ENCODE measurements around the gene SYMPK.

SYMPK gene

DNA sequence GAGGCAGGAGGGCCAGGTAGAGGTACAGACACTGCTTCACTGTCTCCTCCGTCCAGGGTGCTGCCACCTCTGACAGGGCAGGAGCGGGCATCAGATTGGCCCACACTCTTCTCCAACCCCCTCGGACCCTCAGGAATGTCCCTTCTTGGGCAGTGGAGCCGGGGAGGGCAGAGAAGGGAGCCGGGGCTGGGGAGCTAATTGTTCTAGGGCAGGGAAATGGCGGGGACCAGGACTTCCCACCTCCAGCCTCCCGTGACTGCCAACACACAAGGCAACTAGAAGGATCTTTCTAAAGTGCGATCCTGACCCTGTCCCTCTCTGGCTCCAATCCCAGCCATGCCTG lies 37.7 kb downstream of the SYMPK start:
- DNase-seq (ENCODE audit: low read depth in 2 of 2), result no peak

GRCh38 chr19:45824531-45825262 lies 38.2 kb downstream of the SYMPK start:
- DNase-seq (ENCODE audit: low read depth in 2 of 2), result no peak

DNA sequence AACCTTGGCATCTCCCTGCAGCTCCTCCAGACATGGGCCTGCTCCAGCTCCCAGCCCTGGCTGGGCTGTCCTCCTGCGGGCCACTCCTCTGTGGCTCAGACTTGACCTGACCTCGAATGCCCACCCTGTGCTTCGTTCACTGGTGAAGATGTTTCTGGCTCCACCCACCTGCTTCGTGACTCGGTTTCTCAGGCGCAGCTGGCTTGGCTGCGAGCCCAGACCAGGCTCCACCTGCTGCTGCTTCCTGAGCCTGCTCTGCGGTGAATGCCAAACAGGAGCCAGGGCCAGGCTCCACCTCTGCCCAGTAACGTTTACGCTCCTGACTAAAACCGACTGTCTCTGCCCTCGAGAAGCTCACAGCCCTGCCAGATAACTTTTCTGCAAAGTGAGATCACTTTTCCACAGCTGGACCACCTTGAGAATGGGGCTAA lies 38.9 kb downstream of the SYMPK start:
- no peak for DNase-seq (ENCODE audit: low read depth in 2 of 2)

DNA sequence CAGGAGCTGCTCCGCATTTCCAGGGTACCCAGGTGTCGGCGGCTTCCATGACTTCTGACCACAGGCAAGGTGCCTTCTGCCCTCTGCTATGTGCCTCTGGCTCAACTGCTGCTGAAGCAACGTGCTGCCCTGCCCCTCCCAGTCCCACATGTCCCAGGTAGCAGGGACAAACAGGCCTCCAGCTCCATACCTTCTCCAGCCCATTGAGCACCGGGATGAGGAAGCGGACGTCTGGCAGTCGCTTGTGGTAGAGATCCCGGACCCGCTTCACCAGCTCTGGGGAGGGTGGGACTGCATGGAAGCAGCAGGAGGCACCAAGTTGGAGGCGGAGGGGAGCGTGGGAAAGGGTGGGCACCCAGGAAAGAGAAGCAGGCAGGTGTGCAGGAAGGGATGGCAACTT lies 39.8 kb downstream of the SYMPK start:
- no peak for DNase-seq (ENCODE audit: low read depth in 2 of 2)

- no peak for DNase-seq (ENCODE audit: low read depth in 2 of 2)
Measured at GRCh38 chr19:45822716-45823115, 40.2 kb downstream of the SYMPK start.

DNA sequence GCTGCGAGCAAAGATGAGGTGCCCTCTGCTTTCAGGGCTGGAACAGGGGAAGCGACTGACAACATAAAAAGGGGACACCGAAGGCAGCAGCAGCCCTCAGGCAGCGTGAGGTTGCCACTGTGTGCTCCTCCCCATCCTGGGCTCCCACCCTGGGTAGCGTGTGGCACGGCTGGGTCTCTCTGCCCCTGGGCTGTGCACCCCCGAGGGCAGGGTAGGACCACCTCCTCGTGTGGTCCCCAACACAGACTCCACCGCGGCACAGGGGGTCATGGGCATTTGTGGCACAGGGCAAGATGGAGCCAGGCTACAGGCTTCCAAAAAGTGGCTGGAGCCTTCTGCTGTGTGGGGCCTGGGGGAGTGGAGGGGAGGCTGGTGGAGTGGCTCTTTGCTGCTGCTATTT lies 41.4 kb downstream of the SYMPK start:
- DNase-seq (ENCODE audit: low read depth in 2 of 2), result no peak

GRCh38 chr19:45821103-45821521 lies 41.8 kb downstream of the SYMPK start:
- no peak for DNase-seq (ENCODE audit: low read depth in 2 of 2)

GRCh38 chr19:45820413-45821102 lies 42.4 kb downstream of the SYMPK start:
- DNase-seq (ENCODE audit: low read depth in 2 of 2), result no peak

GRCh38 chr19:45819769-45820168 lies 43.2 kb downstream of the SYMPK start:
- no peak for DNase-seq (ENCODE audit: low read depth in 2 of 2)

- DNase-seq (ENCODE audit: low read depth in 2 of 2), result no peak
Measured at GRCh38 chr19:45817725-45818301, 45.1 kb downstream of the SYMPK start.

- DNase-seq (ENCODE audit: low read depth in 2 of 2), result peak; percentile 91 to 98
Measured at GRCh38 chr19:45817010-45817724, 45.8 kb downstream of the SYMPK start.

DNA sequence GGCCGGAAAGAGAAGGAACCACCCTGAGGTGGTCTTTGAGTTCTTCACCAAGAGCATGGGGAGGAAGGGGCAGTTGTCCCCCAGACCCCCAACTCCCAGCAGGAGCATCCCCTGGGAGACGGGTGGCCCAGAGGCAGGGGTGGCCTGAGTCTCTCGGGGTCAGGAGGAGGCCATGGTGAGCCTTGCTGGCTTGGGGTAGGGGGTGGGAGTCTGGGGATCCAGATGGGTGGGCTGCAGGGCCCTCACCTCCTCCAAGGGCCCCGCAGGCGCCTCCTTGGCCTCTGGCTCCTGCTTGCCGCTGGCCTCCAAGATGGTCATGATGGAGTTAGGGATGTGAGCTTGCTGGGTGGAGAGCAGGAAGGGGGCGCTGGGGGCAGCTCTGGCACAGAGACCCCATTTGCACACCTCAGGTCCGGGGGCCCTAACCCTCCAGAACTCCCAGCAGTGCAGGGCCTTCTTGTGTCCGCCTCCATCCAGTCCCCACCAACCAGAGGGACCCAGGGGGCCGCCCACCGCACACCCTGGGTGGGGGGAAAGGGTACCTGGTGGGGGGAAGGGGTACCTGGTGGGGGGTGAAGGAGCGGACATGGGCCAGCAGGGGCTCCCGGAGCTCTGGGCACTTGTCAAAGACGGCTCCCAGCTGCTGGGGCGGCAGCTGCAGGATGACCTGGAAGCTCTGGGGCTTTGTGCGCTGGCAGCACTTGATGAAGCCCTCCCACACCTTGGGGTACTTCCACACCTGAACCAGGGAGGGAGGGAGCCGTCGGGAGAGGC lies 46.5 kb downstream of the SYMPK start:
- no peak for DNase-seq (ENCODE audit: low read depth in 2 of 2)

DNA sequence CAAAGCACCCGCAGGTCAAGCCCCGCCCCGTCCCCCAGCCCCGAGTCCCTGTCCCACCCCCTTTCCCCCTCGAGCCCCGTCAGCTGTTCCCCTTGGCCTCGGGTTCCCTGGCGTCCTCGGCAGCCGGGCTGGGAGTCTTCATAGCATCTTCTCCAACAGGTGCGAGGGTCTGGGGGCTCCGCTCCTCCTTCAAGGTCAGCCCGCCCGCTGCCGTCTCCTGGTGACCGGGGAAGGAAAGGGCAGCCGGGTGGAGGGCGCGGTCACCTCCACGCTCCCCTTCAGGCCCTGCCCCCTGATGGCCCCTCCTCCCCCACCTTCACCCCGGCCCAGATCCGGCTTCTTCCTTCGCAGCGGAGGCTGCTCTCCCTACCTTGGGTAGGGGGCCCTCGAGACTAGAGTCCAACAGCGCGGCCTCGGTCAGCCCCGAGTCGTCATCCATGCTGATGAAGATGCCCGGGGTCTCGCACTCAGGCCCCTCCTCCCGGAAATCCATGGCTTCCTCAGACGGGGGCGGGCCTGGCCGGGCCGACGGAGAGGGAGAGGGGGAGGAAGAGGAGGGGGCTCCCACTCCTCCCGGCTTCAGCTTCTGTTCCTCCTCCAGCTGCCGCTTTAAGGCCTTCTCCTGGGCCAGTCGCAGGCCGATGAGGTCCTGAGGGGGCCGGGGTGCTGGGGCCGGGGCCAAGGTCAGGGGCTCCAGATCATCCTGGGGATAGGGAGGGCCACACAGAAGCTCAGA lies 47.3 kb downstream of the SYMPK start:
- DNase-seq (ENCODE audit: low read depth in 2 of 2), result no peak

DNA sequence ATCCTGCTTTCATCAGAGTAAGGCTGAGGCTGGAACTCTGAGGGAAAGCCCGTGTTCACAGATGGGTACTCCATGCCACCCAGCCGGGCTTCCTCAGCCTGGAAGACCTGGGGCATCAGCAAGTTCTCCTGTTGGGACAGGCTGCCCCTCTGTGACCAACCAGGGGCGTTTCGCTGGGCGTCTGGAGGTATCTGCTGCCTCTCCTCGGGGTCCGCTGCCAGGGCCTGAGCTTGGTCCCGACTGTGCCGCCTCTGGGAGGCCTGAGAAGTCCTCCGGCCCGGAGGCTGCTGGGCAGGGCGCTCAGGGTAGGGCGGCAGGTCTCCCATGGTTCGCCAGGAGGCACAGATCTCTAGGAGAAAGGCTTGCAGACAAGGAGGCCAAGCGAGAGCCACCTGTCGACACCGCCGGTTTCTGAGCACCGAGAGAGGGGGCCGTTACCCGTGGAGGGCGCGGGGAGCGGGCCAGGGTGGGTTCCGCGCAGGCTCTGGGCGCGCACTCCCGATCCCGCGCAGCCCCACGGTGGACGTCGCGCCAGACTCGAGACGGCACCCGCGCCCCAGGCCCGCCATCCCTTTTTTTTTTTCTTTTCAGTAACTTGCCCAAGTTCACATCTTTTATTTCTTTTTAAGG lies 48.0 kb downstream of the SYMPK start, which contains the start of gene RSPH6A:
Gene RSPH6A (minus strand): TSS at position 458 of the 630 bp plus-strand sequence. CDS start 132 bp downstream, at position 326.
- no peak for DNase-seq (ENCODE audit: low read depth in 2 of 2)

DNA sequence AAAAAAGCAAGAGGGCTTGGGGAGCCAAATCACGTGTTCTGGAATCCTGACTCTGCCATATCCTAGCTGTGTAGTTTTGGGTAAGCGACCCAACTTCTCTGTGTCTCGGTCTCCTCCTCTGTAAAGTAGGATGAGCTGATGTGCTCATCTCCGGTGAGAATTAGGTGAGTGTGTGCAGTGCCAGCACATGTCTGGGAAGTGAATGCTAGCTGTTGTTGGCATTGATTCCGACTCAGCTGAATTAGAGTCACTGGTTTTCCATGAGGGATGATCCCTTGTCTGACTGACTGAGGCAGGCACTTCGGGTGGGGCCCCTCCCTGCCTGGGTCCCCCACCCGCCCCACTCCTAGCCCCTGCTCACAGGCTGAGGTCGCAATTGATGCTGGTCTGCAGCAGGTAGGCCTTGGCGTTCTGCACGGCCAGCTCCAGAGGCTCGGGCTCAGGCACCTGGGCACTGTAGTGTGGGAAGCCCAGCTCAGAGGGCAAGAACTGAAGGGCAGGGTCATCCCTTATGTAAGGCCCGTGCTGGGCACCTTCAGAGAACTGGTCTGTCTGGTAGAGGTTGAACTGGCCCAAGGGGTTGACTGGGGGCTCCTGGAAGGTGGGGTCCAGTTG lies 48.7 kb downstream of the SYMPK start:
- no peak for DNase-seq (ENCODE audit: low read depth in 2 of 2)

- no peak for DNase-seq (ENCODE audit: low read depth in 2 of 2)
Measured at GRCh38 chr19:45812297-45812696, 50.6 kb downstream of the SYMPK start.

DNA sequence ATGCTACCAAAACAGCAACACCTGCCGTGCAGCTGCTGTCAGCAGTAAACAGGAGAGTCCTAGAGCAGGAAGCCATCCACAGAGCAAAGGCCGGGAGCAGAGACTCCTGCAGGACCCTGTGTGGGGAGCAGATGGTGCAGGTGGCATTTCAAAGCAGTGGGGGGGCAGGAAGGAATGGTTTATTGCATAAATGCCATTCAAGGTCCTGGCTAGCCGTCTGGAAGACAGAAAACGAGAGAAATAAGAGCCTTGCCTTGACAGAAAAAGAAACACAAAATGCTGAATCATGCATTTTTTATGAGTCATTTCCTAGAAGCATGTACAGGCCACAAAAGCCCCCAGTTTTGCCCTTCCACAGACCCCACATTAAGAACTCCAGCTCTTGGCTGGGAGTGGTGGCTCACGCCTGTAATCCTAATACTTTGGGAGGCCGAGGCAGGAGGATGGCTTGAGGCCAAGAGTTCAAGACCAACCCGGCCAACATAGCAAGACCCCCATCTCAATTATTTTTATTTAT lies 53.2 kb downstream of the SYMPK start:
- DNase-seq (ENCODE audit: low read depth in 2 of 2), result no peak

DNA sequence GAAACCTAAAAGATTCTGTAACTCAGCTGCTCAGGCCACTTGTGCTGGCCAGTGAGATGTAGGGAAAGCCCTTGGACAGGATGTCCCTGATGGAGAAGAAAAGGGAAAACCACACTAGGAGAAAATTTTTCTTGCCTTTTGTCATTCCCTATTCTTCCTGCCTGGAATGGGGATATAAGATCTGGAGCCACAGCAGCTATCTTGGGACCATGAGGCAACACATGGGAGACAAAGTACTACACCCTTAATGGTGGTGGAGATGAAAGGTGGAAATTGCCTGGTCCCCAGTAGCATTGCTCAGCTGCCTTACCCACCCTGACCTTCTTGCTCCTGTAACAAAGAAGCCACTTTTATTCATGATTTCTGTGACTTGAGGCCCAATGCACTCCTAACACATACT lies 57.2 kb downstream of the SYMPK start:
- DNase-seq (ENCODE audit: low read depth in 2 of 2), result no peak

DNA sequence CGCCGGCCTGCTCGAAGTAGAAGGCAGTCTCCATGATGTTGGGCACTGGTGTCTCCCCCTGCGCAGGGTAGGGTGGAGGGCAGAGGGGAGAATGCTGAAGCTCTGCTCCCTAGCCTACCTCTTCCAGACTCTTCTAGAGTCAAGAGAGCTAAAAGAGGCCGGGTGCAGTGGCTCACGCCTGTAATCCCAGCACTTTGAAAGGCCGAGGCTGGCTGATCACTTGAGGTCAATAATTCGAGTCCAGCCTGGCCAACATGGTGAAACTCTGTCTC lies 58.1 kb downstream of the SYMPK start:
- no peak for DNase-seq (ENCODE audit: low read depth in 2 of 2)
